Osteocyte (in vitro differentiated cells): ENCODE data around the gene PPP6R2. TPM values are rescaled to one million over a fixed set of nuclear protein-coding genes. Genes with fewer than 3 reads are reported as not detected.

Experiments used
- DNase-seq: peaks from one replicate; pipeline ENCODE4 v3.0.0; 2021; ENCODE audit warnings: mixed read lengths; ENCODE audit not compliant: unreplicated experiment; ENCODE audit errors: extremely low spot score
- H3K27ac Mint-ChIP-seq: one replicate; pipeline ENCODE4 v1.8.0; 2021; ENCODE audit warnings: mild to moderate bottlenecking, mixed read lengths; ENCODE audit not compliant: unreplicated experiment
- H3K27me3 Mint-ChIP-seq: one replicate; pipeline ENCODE4 v1.8.0; 2021; ENCODE audit warnings: mixed read lengths; ENCODE audit not compliant: unreplicated experiment
- H3K36me3 Mint-ChIP-seq: one replicate; pipeline ENCODE4 v1.8.0; 2021; ENCODE audit warnings: mixed read lengths; ENCODE audit not compliant: unreplicated experiment
- H3K4me1 Mint-ChIP-seq: one replicate; pipeline ENCODE4 v1.8.0; 2021; ENCODE audit warnings: mixed read lengths; ENCODE audit not compliant: unreplicated experiment
- H3K4me3 Mint-ChIP-seq: one replicate; pipeline ENCODE4 v1.8.0; 2021; ENCODE audit warnings: mild to moderate bottlenecking, moderate library complexity, mixed read lengths; ENCODE audit not compliant: unreplicated experiment
- H3K9me3 Mint-ChIP-seq: one replicate; pipeline ENCODE4 v1.8.0; 2021; ENCODE audit warnings: mixed read lengths; ENCODE audit not compliant: unreplicated experiment
- CTCF ChIP-seq: fragments of 200-600 bp; sonication (generic); IDR thresholded peaks from 2 replicates; pipeline ENCODE4 v1.5.0; 2021; ENCODE audit warnings: antibody characterized with exemption, mild to moderate bottlenecking, moderate library complexity
- total RNA-seq: library from RNA; stranded (reverse); gene quantifications from 2 replicates; pipeline ENCODE4 v1.2.1, GENCODE V29; 2021

The PPP6R2 gene
- total RNA-seq, 1 donor from 2014 or later = 62.6 TPM

- Mint-ChIP-seq H3K4me1 (peaks cover 12% of the 10 kb centered on the region), H3K36me3 (peaks cover 2% of the 10 kb centered on the region), H3K27ac (no peak overlapping the region), H3K9me3 (no peaks in the 10 kb centered on the region), H3K4me3 (no peak overlapping the region), H3K27me3 (no peaks in the 10 kb centered on the region)
- TF ChIP-seq CTCF = no peak
- no peak for DNase-seq
Observed at GRCh38 chr22:50487290-50488005, 144.3 kb downstream of the PPP6R2 start.

- Mint-ChIP-seq H3K27me3 (no peaks in the 10 kb centered on the region), H3K9me3 (no peaks in the 10 kb centered on the region), H3K36me3 (peaks cover 2% of the 10 kb centered on the region), H3K4me3 (no peak overlapping the region), H3K27ac (no peak overlapping the region), H3K4me1 (peaks cover 10% of the 10 kb centered on the region)
- no peak for DNase-seq
- TF ChIP-seq CTCF = no peak
Observed at GRCh38 chr22:50488006-50488677, 145.0 kb downstream of the PPP6R2 start.

DNA sequence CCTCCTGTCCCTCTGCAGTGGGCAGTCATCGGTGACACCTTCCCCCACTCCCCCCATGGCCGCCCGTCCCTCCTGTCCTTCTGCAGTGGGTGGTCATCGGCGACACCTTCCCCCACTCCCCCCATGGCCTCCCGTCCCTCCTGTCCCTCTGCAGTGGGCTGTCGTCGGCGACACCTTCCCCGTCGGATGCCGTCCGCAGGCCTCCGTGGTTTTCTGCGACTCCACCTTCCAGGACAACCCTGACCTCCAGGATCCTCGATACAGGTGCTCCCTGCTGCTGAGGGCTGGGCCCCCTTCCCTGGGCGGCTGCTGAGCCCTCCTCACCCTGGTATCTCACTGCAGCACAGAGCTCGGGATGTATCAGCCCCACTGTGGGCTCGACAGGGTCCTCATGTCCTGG, 145.8 kb downstream of the PPP6R2 start:
- H3K9me3 Mint-ChIP-seq = no peaks in the 10 kb centered on the region
- H3K4me1 Mint-ChIP-seq = peaks cover 9% of the 10 kb centered on the region
- peaks cover 2% of the 10 kb centered on the region for H3K36me3 Mint-ChIP-seq
- H3K4me3 Mint-ChIP-seq = no peak overlapping the region
- DNase-seq = no peak
- H3K27me3 Mint-ChIP-seq = no peaks in the 10 kb centered on the region
- no peak overlapping the region for H3K27ac Mint-ChIP-seq
- no peak for TF ChIP-seq CTCF

DNA sequence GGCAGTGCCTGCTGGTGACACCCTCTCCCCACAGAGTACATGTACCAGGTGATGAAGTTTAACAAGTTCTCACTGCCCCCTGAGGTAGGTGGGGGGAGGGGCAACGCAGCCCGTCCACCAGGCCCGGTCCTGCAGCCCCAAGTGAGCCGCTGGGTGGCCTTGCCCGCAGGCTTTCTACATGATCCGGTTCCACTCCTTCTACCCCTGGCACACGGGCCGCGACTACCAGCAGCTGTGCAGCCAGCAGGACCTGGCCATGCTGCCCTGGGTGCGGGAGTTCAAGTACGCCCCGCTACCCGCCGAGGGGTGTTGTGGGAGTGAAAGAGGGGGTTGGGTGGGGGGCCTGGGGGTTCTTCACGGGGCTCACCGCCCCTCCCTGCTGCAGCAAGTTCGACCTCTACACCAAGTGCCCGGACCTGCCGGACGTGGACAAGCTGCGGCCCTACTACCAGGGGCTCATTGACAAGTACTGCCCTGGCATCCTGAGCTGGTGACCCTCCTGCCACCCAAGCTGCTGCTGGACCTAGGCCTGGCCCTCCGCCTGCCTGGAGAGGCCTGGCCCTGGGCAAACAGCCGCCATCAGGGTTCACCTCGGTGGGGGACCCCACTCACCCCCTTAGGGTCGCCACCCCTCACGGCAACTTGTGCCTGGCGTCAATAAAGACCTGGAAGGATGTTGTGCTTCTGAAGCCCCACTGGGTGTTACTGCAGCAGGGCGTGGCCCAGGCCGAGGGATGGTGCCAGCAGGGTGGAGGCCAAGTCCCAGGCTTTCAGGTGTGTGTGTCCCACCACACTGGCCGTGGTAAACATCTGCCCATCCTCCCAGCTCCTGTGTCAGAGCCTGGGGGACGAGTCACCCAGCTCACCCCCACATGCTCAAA, 146.5 kb downstream of the PPP6R2 start:
- H3K27ac Mint-ChIP-seq = no peak overlapping the region
- no peak overlapping the region for H3K4me3 Mint-ChIP-seq
- no peaks in the 10 kb centered on the region for H3K36me3 Mint-ChIP-seq
- no peak for TF ChIP-seq CTCF
- H3K4me1 Mint-ChIP-seq = peaks cover 9% of the 10 kb centered on the region
- H3K9me3 Mint-ChIP-seq = no peaks in the 10 kb centered on the region
- no peaks in the 10 kb centered on the region for H3K27me3 Mint-ChIP-seq
- no peak for DNase-seq
